ENCODE results near the gene B4GALT4. TPM values are rescaled to one million over a fixed set of nuclear protein-coding genes. Genes with fewer than 3 reads are reported as not detected.
"Not testable (repeated sequence)": the region's sequence is repeated elsewhere in the genome, so short reads cannot be mapped to it uniquely, and the experiment has no call there.

B4GALT4 gene
- total RNA-seq, 3 donors from 2014 or later = 14.1 to 22.5 (median 19.3) TPM

GRCh38 chr3:119279101-119279554, 38.5 kb upstream of the B4GALT4 start:
- H3K27me3 ChIP-seq = no peaks in the 10 kb centered on the region
- intact Hi-C loops (cut with DNase I; ENCODE audit: low total_unique reads) = no loop called here
- no peak overlapping the region for H3K4me3 ChIP-seq
- H3K9me3 ChIP-seq = peaks cover 10 to 13% of the 10 kb centered on the region in 2 donors
- H3K27ac ChIP-seq = peak overlapping the region in 1 of 2 donors; percentile 75
- H3K36me3 ChIP-seq = no peaks in the 10 kb centered on the region
- TF ChIP-seq POLR2A (IDR thresholded peaks at IDR 0.05) (no peak), CTCF (IDR thresholded peaks at IDR 0.05) (no peak), POLR2AphosphoS5 (IDR thresholded peaks at IDR 0.05) (peak in 2 of 3 donors; percentile 4 to 28)
- no peak for DNase-seq (ENCODE audit: low spot score in 2 of 2)
- H3K4me1 ChIP-seq = no peaks in the 10 kb centered on the region

GRCh38 chr3:119276680-119277079, 36.0 kb upstream of the B4GALT4 start:
- Histone ChIP-seq H3K27me3 (no peaks in the 10 kb centered on the region), H3K27ac (no peak overlapping the region), H3K9me3 (no peaks in the 10 kb centered on the region), H3K4me1 (no peaks in the 10 kb centered on the region), H3K4me3 (no peak overlapping the region), H3K36me3 (no peaks in the 10 kb centered on the region)
- intact Hi-C loops (cut with DNase I; ENCODE audit: low total_unique reads) = no loop called here
- TF ChIP-seq POLR2AphosphoS5 (IDR thresholded peaks at IDR 0.05) (no peak), POLR2A (IDR thresholded peaks at IDR 0.05) (no peak), CTCF (IDR thresholded peaks at IDR 0.05) (no peak)
- no peak for DNase-seq (ENCODE audit: low spot score in 2 of 2)

- H3K4me1 ChIP-seq; intact Hi-C loops (cut with DNase I; ENCODE audit: low total_unique reads); DNase-seq (ENCODE audit: low spot score in 2 of 2); H3K36me3 ChIP-seq; H3K4me3 ChIP-seq; H3K27ac ChIP-seq; H3K9me3 ChIP-seq; H3K27me3 ChIP-seq: not testable (repeated sequence)
Observed at GRCh38 chr3:119270212-119270611, 29.5 kb upstream of the B4GALT4 start.

- H3K4me3 ChIP-seq = no peak overlapping the region
- no peaks in the 10 kb centered on the region for H3K36me3 ChIP-seq
- TF ChIP-seq POLR2A (IDR thresholded peaks at IDR 0.05) = no peak
- TF ChIP-seq POLR2AphosphoS5 (IDR thresholded peaks at IDR 0.05) = no peak
- no peak for TF ChIP-seq CTCF (IDR thresholded peaks at IDR 0.05)
- H3K27me3 ChIP-seq = no peaks in the 10 kb centered on the region
- DNase-seq (ENCODE audit: low spot score in 2 of 2) = no peak
- intact Hi-C loops (cut with DNase I; ENCODE audit: low total_unique reads) = no loop called here
- H3K4me1 ChIP-seq = no peaks in the 10 kb centered on the region
- no peaks in the 10 kb centered on the region for H3K9me3 ChIP-seq
- H3K27ac ChIP-seq = no peak overlapping the region
Observed at GRCh38 chr3:119261055-119261454, 20.4 kb upstream of the B4GALT4 start.

GRCh38 chr3:119259821-119260220, 19.1 kb upstream of the B4GALT4 start:
- no peak overlapping the region for H3K4me3 ChIP-seq
- no peaks in the 10 kb centered on the region for H3K27me3 ChIP-seq
- DNase-seq (ENCODE audit: low spot score in 2 of 2) = no peak
- H3K4me1 ChIP-seq = no peaks in the 10 kb centered on the region
- TF ChIP-seq POLR2A (IDR thresholded peaks at IDR 0.05) (no peak), CTCF (IDR thresholded peaks at IDR 0.05) (no peak), POLR2AphosphoS5 (IDR thresholded peaks at IDR 0.05) (no peak)
- H3K36me3 ChIP-seq = no peaks in the 10 kb centered on the region
- no peaks in the 10 kb centered on the region for H3K9me3 ChIP-seq
- H3K27ac ChIP-seq = no peak overlapping the region
- intact Hi-C loops (cut with DNase I; ENCODE audit: low total_unique reads) = no loop called here

- no peaks in the 10 kb centered on the region for H3K36me3 ChIP-seq
- H3K9me3 ChIP-seq = no peaks in the 10 kb centered on the region
- no peak for TF ChIP-seq POLR2A (IDR thresholded peaks at IDR 0.05)
- no peak for TF ChIP-seq POLR2AphosphoS5 (IDR thresholded peaks at IDR 0.05)
- TF ChIP-seq CTCF (IDR thresholded peaks at IDR 0.05) = no peak
- DNase-seq (ENCODE audit: low spot score in 2 of 2) = no peak
- no peak overlapping the region for H3K4me3 ChIP-seq
- no peaks in the 10 kb centered on the region for H3K27me3 ChIP-seq
- H3K27ac ChIP-seq = no peak overlapping the region
- no peaks in the 10 kb centered on the region for H3K4me1 ChIP-seq
- intact Hi-C loops (cut with DNase I; ENCODE audit: low total_unique reads) = no loop called here
Observed at GRCh38 chr3:119258915-119259314, 18.2 kb upstream of the B4GALT4 start.

Measured in breast epithelium (tissue), 4 donors.